ENCODE measurements around the gene PMPCA.
A peak's percentile ranks its signal among the peaks of the same experiment; 100 is the strongest.

PMPCA gene

DNA sequence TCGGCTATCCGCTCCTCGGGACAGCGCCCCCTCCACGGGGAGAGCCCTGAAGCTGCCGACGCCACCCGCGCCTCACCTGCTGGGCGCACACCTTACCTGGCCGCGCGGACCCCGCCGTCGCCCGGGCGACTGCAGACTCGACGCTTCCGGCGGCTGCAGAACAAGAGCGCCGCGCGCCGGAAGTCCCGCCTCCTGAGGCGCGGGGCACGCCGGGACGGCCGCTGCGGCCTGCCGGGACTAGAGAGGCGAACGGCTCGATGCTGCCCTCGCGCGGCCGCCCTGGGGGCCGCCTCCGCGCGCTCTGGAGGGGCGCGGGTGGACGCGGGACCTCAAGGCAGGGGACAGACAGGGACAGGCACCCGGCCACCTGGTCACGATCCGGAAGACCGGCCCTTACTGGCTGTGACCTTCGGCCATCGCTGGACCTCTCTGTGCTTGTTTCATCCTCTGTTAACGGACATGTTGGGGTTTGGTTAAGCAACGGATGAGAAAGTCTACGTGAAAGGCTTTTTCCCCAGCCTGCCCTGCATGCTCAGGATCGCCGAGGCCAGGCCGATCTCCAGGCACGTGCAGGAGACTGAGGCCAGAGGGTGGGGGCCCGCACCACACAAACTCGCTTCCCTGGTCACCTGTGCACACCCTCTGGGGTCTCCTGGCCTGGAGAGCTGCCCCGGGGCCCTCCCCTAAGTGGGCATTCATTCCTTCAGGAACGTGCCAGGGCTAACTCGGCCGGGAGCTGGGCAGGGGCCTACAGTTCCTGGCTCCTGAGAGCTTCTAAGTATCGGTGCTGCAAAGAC is 10.2 kb upstream of the PMPCA start, which contains the start of gene SNAPC4 (continued):
- TF ChIP-seq TCF7L2 (IDR thresholded peaks at IDR 0.05; ENCODE audit: borderline replicate concordance, low read depth, low read length) (peak; percentile 89; the same call in 1 of the 2 replicates), ZNF76 (tag by site-specific recombination; IDR thresholded peaks at IDR 0.05; ENCODE audit: borderline replicate concordance, low read depth) (peak; percentile 94), BCL11B (tag by site-specific recombination; IDR thresholded peaks at IDR 0.05; ENCODE audit: low read depth) (no peak), ZNF138 (tag by site-specific recombination; IDR thresholded peaks at IDR 0.05; ENCODE audit: borderline replicate concordance) (no peak), ZNF302 (tag by site-specific recombination; IDR thresholded peaks at IDR 0.05; ENCODE audit: low read depth) (no peak), ZNF16 (tag by site-specific recombination; IDR thresholded peaks at IDR 0.05; ENCODE audit: low read depth) (no peak), SP2 (tag by site-specific recombination; IDR thresholded peaks at IDR 0.05) (peak; percentile 42), ZFP69B (tag by site-specific recombination; IDR thresholded peaks at IDR 0.05) (no peak), ZNF423 (tag by site-specific recombination; IDR thresholded peaks at IDR 0.05) (no peak), ZSCAN30 (tag by site-specific recombination; IDR thresholded peaks at IDR 0.05) (peak; percentile 71), SETDB1 (IDR thresholded peaks at IDR 0.05; ENCODE audit: insufficient read length, low read length) (no peak), ZNF354C (tag by site-specific recombination; IDR thresholded peaks at IDR 0.05; ENCODE audit: borderline replicate concordance, low read depth) (no peak), YY2 (tag by site-specific recombination; IDR thresholded peaks at IDR 0.05) (no peak), ZNF558 (tag by site-specific recombination; IDR thresholded peaks at IDR 0.05) (no peak), ZNF433 (tag by site-specific recombination; IDR thresholded peaks at IDR 0.05; ENCODE audit: low read depth) (no peak), ZNF473 (tag by site-specific recombination; IDR thresholded peaks at IDR 0.05) (no peak), GLIS1 (tag by site-specific recombination; IDR thresholded peaks at IDR 0.05) (no peak; the same call in 1 of the 2 replicates), ZNF394 (tag by site-specific recombination; IDR thresholded peaks at IDR 0.05; ENCODE audit: borderline replicate concordance) (no peak), ZNF324 (tag by site-specific recombination; IDR thresholded peaks at IDR 0.05) (0 out of 2 replicates have a peak, but pooled peaks have one; percentile 28), KLF10 (tag by site-specific recombination; IDR thresholded peaks at IDR 0.05) (peak; percentile 55), ZNF510 (tag by site-specific recombination; IDR thresholded peaks at IDR 0.05; ENCODE audit: insufficient replicate concordance) (no peak), ZNF24 (tag by site-specific recombination; IDR thresholded peaks at IDR 0.05) (peak; percentile 34; the same call in 1 of the 2 replicates)
- TF ChIP-seq, protein P1, sequence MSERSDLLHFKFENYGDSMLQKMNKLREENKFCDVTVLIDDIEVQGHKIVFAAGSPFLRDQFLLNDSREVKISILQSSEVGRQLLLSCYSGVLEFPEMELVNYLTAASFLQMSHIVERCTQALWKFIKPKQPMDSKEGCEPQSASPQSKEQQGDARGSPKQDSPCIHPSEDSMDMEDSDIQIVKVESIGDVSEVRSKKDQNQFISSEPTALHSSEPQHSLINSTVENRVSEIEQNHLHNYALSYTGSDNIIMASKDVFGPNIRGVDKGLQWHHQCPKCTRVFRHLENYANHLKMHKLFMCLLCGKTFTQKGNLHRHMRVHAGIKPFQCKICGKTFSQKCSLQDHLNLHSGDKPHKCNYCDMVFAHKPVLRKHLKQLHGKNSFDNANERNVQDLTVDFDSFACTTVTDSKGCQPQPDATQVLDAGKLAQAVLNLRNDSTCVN (tag by site-specific recombination; optimal IDR thresholded peaks at IDR 0.05), result peak; percentile 75
- TF ChIP-seq, protein P2, sequence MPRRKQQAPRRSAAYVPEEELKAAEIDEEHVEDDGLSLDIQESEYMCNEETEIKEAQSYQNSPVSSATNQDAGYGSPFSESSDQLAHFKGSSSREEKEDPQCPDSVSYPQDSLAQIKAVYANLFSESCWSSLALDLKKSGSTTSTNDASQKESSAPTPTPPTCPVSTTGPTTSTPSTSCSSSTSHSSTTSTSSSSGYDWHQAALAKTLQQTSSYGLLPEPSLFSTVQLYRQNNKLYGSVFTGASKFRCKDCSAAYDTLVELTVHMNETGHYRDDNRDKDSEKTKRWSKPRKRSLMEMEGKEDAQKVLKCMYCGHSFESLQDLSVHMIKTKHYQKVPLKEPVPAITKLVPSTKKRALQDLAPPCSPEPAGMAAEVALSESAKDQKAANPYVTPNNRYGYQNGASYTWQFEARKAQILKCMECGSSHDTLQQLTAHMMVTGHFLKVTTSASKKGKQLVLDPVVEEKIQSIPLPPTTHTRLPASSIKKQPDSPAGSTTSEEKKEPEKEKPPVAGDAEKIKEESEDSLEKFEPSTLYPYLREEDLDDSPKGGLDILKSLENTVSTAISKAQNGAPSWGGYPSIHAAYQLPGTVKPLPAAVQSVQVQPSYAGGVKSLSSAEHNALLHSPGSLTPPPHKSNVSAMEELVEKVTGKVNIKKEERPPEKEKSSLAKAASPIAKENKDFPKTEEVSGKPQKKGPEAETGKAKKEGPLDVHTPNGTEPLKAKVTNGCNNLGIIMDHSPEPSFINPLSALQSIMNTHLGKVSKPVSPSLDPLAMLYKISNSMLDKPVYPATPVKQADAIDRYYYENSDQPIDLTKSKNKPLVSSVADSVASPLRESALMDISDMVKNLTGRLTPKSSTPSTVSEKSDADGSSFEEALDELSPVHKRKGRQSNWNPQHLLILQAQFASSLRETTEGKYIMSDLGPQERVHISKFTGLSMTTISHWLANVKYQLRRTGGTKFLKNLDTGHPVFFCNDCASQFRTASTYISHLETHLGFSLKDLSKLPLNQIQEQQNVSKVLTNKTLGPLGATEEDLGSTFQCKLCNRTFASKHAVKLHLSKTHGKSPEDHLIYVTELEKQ (tag by site-specific recombination; IDR thresholded peaks at IDR 0.05; ENCODE audit: borderline replicate concordance), result no peak
- TF ChIP-seq, protein P3, sequence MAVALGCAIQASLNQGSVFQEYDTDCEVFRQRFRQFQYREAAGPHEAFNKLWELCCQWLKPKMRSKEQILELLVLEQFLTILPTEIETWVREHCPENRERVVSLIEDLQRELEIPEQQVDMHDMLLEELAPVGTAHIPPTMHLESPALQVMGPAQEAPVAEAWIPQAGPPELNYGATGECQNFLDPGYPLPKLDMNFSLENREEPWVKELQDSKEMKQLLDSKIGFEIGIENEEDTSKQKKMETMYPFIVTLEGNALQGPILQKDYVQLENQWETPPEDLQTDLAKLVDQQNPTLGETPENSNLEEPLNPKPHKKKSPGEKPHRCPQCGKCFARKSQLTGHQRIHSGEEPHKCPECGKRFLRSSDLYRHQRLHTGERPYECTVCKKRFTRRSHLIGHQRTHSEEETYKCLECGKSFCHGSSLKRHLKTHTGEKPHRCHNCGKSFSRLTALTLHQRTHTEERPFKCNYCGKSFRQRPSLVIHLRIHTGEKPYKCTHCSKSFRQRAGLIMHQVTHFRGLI (tag by site-specific recombination; IDR thresholded peaks at IDR 0.05), result 0 out of 2 replicates have a peak, but pooled peaks have one; percentile 21
- TF ChIP-seq, protein P4, sequence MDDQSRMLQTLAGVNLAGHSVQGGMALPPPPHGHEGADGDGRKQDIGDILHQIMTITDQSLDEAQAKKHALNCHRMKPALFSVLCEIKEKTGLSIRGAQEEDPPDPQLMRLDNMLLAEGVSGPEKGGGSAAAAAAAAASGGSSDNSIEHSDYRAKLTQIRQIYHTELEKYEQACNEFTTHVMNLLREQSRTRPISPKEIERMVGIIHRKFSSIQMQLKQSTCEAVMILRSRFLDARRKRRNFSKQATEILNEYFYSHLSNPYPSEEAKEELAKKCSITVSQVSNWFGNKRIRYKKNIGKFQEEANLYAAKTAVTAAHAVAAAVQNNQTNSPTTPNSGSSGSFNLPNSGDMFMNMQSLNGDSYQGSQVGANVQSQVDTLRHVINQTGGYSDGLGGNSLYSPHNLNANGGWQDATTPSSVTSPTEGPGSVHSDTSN (CRISPR knock-in tag; IDR thresholded peaks at IDR 0.05), result peak; percentile 83; the same call in 1 of the 2 replicates
- TF ChIP-seq, protein P5, sequence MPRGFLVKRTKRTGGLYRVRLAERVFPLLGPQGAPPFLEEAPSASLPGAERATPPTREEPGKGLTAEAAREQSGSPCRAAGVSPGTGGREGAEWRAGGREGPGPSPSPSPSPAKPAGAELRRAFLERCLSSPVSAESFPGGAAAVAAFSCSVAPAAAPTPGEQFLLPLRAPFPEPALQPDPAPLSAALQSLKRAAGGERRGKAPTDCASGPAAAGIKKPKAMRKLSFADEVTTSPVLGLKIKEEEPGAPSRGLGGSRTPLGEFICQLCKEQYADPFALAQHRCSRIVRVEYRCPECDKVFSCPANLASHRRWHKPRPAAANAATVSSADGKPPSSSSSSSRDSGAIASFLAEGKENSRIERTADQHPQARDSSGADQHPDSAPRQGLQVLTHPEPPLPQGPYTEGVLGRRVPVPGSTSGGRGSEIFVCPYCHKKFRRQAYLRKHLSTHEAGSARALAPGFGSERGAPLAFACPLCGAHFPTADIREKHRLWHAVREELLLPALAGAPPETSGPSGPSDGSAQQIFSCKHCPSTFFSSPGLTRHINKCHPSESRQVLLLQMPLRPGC (tag by site-specific recombination; IDR thresholded peaks at IDR 0.05), result 0 out of 2 replicates have a peak, but pooled peaks have one; percentile 24
- TF ChIP-seq, protein P6, sequence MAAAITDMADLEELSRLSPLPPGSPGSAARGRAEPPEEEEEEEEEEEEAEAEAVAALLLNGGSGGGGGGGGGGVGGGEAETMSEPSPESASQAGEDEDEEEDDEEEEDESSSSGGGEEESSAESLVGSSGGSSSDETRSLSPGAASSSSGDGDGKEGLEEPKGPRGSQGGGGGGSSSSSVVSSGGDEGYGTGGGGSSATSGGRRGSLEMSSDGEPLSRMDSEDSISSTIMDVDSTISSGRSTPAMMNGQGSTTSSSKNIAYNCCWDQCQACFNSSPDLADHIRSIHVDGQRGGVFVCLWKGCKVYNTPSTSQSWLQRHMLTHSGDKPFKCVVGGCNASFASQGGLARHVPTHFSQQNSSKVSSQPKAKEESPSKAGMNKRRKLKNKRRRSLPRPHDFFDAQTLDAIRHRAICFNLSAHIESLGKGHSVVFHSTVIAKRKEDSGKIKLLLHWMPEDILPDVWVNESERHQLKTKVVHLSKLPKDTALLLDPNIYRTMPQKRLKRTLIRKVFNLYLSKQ (tag by site-specific recombination; IDR thresholded peaks at IDR 0.05; ENCODE audit: borderline replicate concordance), result no peak
